ENCODE data around the gene CD8B. TPM values are rescaled to one million over a fixed set of nuclear protein-coding genes. Genes with fewer than 3 reads are reported as not detected.

CD8B gene
- total RNA-seq, 4 donors from 2014 or later, result 0.97 to 5.5 (median 3.9) TPM; not detected in 1

GRCh38 chr2:86825036-86825692 lies 36.5 kb downstream of the CD8B start:
- Histone ChIP-seq H3K36me3 (no peaks in the 10 kb centered on the region), H3K4me1 (peaks cover 0 to 6% (median 0%) of the 10 kb centered on the region in 3 donors), H3K4me3 (peak overlapping the region in 1 of 4 donors; percentile 26), H3K9me3 (no peaks in the 10 kb centered on the region), H3K27ac (peak overlapping the region in 1 of 4 donors; percentile 23), H3K27me3 (peaks cover 0 to 11% (median 0%) of the 10 kb centered on the region in 4 donors)
- intact Hi-C loops (cut with DNase I), result no loop called here
- WGBS, 2 donors, result 80 to 86% methylated on average over 1 to 3 of the region's 11 CpGs
- no peak for DNase-seq
- TF ChIP-seq, protein P1, sequence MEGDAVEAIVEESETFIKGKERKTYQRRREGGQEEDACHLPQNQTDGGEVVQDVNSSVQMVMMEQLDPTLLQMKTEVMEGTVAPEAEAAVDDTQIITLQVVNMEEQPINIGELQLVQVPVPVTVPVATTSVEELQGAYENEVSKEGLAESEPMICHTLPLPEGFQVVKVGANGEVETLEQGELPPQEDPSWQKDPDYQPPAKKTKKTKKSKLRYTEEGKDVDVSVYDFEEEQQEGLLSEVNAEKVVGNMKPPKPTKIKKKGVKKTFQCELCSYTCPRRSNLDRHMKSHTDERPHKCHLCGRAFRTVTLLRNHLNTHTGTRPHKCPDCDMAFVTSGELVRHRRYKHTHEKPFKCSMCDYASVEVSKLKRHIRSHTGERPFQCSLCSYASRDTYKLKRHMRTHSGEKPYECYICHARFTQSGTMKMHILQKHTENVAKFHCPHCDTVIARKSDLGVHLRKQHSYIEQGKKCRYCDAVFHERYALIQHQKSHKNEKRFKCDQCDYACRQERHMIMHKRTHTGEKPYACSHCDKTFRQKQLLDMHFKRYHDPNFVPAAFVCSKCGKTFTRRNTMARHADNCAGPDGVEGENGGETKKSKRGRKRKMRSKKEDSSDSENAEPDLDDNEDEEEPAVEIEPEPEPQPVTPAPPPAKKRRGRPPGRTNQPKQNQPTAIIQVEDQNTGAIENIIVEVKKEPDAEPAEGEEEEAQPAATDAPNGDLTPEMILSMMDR (IDR thresholded peaks at IDR 0.05), result no peak
- no peak for TF ChIP-seq POLR2A (IDR thresholded peaks at IDR 0.05)

DNA sequence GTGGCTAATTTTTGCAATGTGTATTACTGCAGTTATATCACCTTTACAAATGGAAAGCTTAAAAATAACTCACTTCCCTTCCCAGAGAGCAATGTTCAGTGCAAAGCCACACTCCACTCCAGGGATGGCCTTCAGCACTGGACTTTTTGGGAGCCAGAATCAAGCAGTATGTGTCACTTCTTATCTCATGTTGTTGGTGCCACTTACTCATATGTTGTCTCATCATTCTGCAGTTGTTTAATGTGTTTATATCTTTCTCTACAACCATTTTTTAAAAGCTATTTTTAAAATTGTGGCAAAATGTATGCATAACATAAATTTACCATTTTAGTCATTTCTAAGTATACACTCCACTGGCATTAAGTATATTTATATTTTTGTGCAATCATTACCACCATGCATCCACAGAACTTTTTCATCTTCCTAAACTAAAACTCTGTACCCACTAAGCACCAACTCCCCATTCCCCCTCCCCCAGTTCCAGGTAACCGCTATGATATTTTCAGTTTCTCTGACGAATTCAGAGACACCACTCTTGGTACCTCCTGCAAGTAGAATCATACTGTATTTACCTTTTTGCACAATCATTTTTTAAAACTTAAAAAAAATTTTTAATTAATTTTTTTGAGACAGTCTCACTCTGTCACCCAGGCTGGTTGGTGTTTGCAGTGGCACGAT lies 38.9 kb downstream of the CD8B start:
- Histone ChIP-seq H3K9me3 (no peaks in the 10 kb centered on the region), H3K4me1 (peaks cover 0 to 6% (median 0%) of the 10 kb centered on the region in 3 donors), H3K4me3 (no peak overlapping the region), H3K27ac (no peak overlapping the region), H3K27me3 (peaks cover 0 to 11% (median 0%) of the 10 kb centered on the region in 4 donors), H3K36me3 (no peaks in the 10 kb centered on the region)
- no peak for DNase-seq
- intact Hi-C loops (cut with DNase I), result no loop called here
- 49 to 90% methylated on average over 3 of the region's 3 CpGs for WGBS, 2 donors
- TF ChIP-seq, protein P1 (IDR thresholded peaks at IDR 0.05), result no peak
- no peak for TF ChIP-seq POLR2A (IDR thresholded peaks at IDR 0.05)

DNA sequence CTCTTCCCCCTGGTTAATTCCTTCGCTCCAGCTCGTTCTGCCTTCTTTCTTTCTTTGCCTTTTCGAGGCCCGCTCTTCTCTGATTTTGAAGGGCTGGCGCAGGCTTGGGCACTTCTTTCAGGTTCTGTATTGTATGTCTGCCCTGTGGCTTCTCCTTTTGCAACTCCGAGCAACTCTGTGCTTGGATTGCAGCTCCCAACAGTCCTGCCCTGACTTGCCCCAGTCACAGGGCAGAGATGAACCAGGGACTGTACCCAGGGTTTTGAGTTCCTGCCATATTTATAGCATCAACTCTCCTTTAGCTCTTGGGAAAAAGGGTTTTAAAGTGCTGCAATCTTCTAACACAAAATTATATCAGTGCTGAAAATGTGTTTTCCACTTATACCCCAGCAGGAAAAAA lies 39.8 kb downstream of the CD8B start:
- 33 to 48% methylated on average over 6 of the region's 6 CpGs for WGBS, 2 donors
- no peak for DNase-seq
- Histone ChIP-seq H3K4me3 (peak overlapping the region in 1 of 4 donors; percentile 51), H3K36me3 (no peaks in the 10 kb centered on the region), H3K9me3 (no peaks in the 10 kb centered on the region), H3K27ac (peak overlapping the region in 1 of 4 donors; percentile 36), H3K4me1 (peaks cover 0 to 6% (median 0%) of the 10 kb centered on the region in 3 donors), H3K27me3 (peaks cover 0 to 11% (median 0%) of the 10 kb centered on the region in 4 donors)
- intact Hi-C loops (cut with DNase I), result no loop called here
- TF ChIP-seq, protein P1 (IDR thresholded peaks at IDR 0.05), result no peak
- no peak for TF ChIP-seq POLR2A (IDR thresholded peaks at IDR 0.05)

DNA sequence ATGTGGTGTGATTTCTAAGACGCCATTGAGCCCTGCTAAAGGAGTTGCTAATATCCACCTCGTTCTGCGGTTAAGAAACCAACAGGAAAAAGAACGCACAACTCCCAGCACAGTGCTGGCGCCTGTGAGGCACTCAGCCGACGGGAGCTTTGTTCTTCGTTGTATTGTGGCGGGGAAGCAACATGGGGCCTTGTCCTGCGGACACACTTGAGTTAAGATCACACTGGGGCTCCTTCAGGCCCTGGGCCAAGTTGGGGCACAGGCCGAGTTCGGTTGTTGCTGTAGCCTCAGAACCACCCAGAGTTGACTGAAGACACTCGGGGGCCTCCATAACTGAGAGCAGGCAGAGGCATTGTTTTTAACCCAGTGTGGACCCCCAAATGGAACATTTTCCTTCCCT lies 40.4 kb downstream of the CD8B start:
- TF ChIP-seq, protein P1 (IDR thresholded peaks at IDR 0.05), result no peak
- no peak for TF ChIP-seq POLR2A (IDR thresholded peaks at IDR 0.05)
- peak overlapping the region in 1 of 4 donors; percentile 51 for H3K4me3 ChIP-seq
- H3K9me3 ChIP-seq, result no peaks in the 10 kb centered on the region
- peaks cover 0 to 11% (median 0%) of the 10 kb centered on the region in 4 donors for H3K27me3 ChIP-seq
- 90% methylated on average over 11 of the region's 13 CpGs; no CpG with 5 or more reads in 1 of the 2 donors for WGBS, 2 donors
- H3K36me3 ChIP-seq, result no peaks in the 10 kb centered on the region
- peaks cover 0 to 6% (median 0%) of the 10 kb centered on the region in 3 donors for H3K4me1 ChIP-seq
- H3K27ac ChIP-seq, result peak overlapping the region in 1 of 4 donors; percentile 36
- DNase-seq, result no peak
- intact Hi-C loops (cut with DNase I), result no loop called here

- H3K4me1 ChIP-seq, result peaks cover 0 to 6% (median 0%) of the 10 kb centered on the region in 3 donors
- peaks cover 0 to 12% (median 0%) of the 10 kb centered on the region in 4 donors for H3K27me3 ChIP-seq
- no peak overlapping the region for H3K27ac ChIP-seq
- no peak for DNase-seq
- WGBS, 2 donors, result 75 to 87% methylated on average over 2 of the region's 2 CpGs
- H3K9me3 ChIP-seq, result no peaks in the 10 kb centered on the region
- H3K36me3 ChIP-seq, result no peaks in the 10 kb centered on the region
- H3K4me3 ChIP-seq, result no peak overlapping the region
- no peak for TF ChIP-seq POLR2A (IDR thresholded peaks at IDR 0.05)
- TF ChIP-seq, protein P1 (IDR thresholded peaks at IDR 0.05), result no peak
- intact Hi-C loops (cut with DNase I), result no loop called here
These were observed 42.7 kb downstream of the CD8B start for GRCh38 chr2:86818957-86819356.

All from esophagus squamous epithelium (tissue), 5 donors.